Measurements from ENCODE around the gene UST. TPM values are rescaled to one million over a fixed set of nuclear protein-coding genes. Genes with fewer than 3 reads are reported as not detected.

The UST gene
- total and polyA plus RNA-seq, 9 of the 15 experiments (the other 6 are each of a cell fraction or from before 2014, with no cell fraction given) = 0.04 to 0.10 TPM; not detected in 7

DNA sequence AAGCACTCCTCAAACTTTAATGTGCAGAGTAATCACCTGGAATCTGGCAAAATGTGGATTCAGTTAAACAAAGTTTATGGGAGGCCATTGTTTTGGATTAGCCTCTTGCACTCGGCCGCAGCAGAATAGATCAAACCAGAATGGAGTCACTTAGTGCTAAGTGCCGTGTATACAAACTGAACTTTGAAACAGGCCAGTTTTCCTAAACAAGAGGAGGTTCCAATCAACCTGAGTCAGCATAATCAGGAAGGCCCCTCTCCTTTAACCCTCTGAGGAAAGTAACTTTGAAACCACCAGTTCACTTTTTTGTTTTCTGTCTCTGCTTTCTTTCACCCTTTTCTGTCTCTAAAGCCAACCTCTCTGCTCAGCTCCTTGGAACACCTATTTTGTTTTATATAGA lies 92.2 kb downstream of the UST start (continued):
- TF ChIP-seq, protein P1, sequence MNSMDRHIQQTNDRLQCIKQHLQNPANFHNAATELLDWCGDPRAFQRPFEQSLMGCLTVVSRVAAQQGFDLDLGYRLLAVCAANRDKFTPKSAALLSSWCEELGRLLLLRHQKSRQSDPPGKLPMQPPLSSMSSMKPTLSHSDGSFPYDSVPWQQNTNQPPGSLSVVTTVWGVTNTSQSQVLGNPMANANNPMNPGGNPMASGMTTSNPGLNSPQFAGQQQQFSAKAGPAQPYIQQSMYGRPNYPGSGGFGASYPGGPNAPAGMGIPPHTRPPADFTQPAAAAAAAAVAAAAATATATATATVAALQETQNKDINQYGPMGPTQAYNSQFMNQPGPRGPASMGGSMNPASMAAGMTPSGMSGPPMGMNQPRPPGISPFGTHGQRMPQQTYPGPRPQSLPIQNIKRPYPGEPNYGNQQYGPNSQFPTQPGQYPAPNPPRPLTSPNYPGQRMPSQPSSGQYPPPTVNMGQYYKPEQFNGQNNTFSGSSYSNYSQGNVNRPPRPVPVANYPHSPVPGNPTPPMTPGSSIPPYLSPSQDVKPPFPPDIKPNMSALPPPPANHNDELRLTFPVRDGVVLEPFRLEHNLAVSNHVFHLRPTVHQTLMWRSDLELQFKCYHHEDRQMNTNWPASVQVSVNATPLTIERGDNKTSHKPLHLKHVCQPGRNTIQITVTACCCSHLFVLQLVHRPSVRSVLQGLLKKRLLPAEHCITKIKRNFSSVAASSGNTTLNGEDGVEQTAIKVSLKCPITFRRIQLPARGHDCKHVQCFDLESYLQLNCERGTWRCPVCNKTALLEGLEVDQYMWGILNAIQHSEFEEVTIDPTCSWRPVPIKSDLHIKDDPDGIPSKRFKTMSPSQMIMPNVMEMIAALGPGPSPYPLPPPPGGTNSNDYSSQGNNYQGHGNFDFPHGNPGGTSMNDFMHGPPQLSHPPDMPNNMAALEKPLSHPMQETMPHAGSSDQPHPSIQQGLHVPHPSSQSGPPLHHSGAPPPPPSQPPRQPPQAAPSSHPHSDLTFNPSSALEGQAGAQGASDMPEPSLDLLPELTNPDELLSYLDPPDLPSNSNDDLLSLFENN (IDR thresholded peaks at IDR 0.05; ENCODE audit: low read depth in 2 of 2, low read length in 2 of 2) = no peak
- no peak for TF ChIP-seq PTRF (tag; IDR thresholded peaks at IDR 0.05)
- TF ChIP-seq RBM15 (IDR thresholded peaks at IDR 0.05; ENCODE audit: insufficient read depth, low read length) = no peak
- TF ChIP-seq NFXL1 (CRISPR knock-in tag; IDR thresholded peaks at IDR 0.05) = no peak
- TF ChIP-seq, protein P2, sequence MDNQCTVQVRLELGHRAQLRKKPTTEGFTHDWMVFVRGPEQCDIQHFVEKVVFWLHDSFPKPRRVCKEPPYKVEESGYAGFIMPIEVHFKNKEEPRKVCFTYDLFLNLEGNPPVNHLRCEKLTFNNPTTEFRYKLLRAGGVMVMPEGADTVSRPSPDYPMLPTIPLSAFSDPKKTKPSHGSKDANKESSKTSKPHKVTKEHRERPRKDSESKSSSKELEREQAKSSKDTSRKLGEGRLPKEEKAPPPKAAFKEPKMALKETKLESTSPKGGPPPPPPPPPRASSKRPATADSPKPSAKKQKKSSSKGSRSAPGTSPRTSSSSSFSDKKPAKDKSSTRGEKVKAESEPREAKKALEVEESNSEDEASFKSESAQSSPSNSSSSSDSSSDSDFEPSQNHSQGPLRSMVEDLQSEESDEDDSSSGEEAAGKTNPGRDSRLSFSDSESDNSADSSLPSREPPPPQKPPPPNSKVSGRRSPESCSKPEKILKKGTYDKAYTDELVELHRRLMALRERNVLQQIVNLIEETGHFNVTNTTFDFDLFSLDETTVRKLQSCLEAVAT (IDR thresholded peaks at IDR 0.05) = no peak
- no peak for TF ChIP-seq ZBTB5 (IDR thresholded peaks at IDR 0.05)
- no peak for TF ChIP-seq RERE (CRISPR knock-in tag; IDR thresholded peaks at IDR 0.05; ENCODE audit: borderline replicate concordance)
- no peak for TF ChIP-seq NR2C1 (IDR thresholded peaks at IDR 0.05)
- TF ChIP-seq NR2C1 (tag; IDR thresholded peaks at IDR 0.05) = no peak
- TF ChIP-seq ZNF436 (CRISPR knock-in tag; IDR thresholded peaks at IDR 0.05) = no peak
- TF ChIP-seq C11orf30 (IDR thresholded peaks at IDR 0.05; ENCODE audit: low read depth) = peak; percentile 73
- TF ChIP-seq NR3C1 (CRISPR knock-in tag; IDR thresholded peaks at IDR 0.05) = no peak
- no peak for TF ChIP-seq TBL1XR1 (IDR thresholded peaks at IDR 0.05; ENCODE audit: low read length in 2 of 2)
- TF ChIP-seq CREB1 (IDR thresholded peaks at IDR 0.05) = no peak
- TF ChIP-seq CREB1 (CRISPR knock-in tag; IDR thresholded peaks at IDR 0.05) = no peak
- no peak for TF ChIP-seq ZNF655 (CRISPR knock-in tag; IDR thresholded peaks at IDR 0.05)
